ENCODE results near the gene MEA1. TPM values are rescaled to one million over a fixed set of nuclear protein-coding genes. Genes with fewer than 3 reads are reported as not detected.
"Not testable (repeated sequence)": the region's sequence is repeated elsewhere in the genome, so short reads cannot be mapped to it uniquely, and the experiment has no call there.

MEA1 gene
- total and polyA plus RNA-seq, 2 experiments from 2014 or later = 70.5 to 205 TPM

DNA sequence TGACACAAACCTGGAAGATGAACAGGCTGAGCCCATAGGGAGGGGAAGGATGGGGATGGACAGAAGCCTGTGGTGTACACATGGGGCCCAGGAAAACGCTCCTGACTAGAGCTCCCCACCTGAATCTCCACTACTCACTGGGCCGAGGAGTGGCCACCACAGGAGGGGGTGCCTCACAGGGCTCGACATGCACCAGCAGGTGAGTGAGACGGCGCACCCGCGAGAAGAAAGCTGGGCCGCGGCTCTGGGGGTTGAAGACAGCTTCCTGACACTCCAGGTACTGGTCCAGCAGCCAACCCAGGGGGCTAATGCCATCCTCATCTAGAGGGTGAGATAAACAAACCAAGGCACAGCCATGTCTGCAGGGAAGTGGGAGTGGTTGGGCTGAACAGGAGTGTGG lies 29.6 kb upstream of the MEA1 start (continued):
- no peak for TF ChIP-seq REST (IDR thresholded peaks at IDR 0.05; ENCODE audit: unreplicated experiment)

DNA sequence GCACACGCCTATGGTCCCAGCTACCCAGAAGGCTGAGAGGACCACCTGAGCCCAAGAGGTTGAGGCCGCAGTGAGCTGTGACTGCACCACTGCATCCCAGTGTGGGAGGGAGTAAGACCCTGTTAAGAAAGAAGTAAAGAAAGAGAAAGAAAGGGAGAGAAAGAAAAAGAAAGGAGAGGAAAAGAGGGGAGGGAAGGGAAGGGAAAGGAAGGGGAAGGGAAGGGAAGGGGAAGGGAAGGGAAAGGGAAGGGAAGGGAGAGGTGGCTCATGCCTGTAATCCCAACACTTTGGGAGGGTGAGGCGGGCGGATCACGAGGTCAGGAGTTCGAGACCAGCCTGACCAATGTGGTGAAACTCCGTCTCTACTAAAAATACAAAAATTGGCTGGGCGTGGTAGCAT lies 27.7 kb upstream of the MEA1 start:
- not testable (repeated sequence) for H3F3A ChIP-seq (replicated peaks; ENCODE audit: low read depth); H3K27ac ChIP-seq (ENCODE audit: low read depth); H3K27me3 ChIP-seq (ENCODE audit: insufficient read depth); H3K27me3 Mint-ChIP-seq (ENCODE audit: insufficient read depth, low read depth, poor library complexity); H3K9me3 Mint-ChIP-seq; H3K4me1 ChIP-seq (ENCODE audit: insufficient read depth); H3K4me2 ChIP-seq; H3K9me2 ChIP-seq (ENCODE audit: insufficient read depth); H3K4me3 ChIP-seq; H3K27ac Mint-ChIP-seq; ATAC-seq; H3K4me3 Mint-ChIP-seq; DNase-seq (ENCODE audit: low spot score); H2AFZ ChIP-seq; H3K36me3 ChIP-seq (ENCODE audit: insufficient read depth); H3K79me2 ChIP-seq (replicated peaks; ENCODE audit: insufficient read depth); H3K4me1 Mint-ChIP-seq; H4K20me1 ChIP-seq (replicated peaks; ENCODE audit: insufficient read depth)
- peaks cover 45% of the 10 kb centered on the region for H3K36me3 Mint-ChIP-seq (ENCODE audit: low read depth)

DNA sequence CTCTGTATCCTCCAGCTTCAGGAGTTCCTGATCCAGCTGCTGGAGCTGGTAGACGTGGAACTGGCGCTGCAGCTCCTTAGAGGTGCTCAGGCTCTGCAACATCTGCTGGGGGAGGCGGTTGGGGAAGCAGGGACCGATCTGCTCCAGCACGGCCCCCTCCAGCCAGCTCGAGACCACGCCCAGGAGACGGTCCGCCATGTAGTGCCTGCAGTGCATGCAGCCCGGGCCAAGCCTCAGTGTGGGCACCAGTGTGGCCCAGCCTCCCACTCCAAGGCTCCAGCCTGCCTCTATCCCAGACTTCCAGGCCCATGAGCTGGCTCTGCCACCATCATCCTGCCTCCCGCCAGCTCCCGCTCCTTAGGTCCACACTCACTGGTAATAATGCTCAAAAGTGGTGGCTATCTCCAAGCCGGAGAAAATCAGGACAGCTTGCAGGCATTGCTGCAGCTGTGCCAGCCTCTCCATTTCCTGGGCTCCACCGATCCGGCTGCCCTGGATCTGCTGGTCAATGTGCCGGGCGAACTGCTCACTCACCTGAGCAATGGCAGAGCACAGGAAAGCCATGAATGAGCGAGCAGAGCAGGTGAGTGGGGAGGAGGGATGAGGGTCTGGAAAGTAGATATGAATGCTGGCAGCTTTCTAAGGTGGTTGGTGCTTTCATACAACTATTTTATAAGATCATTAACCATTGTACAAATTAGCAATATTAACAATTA lies 27.0 kb upstream of the MEA1 start:
- H3K36me3 Mint-ChIP-seq (ENCODE audit: low read depth) = peaks cover 46% of the 10 kb centered on the region
- H3K79me2 ChIP-seq (replicated peaks; ENCODE audit: insufficient read depth) = no peaks in the 10 kb centered on the region
- H3K27me3 ChIP-seq (ENCODE audit: insufficient read depth) = no peaks in the 10 kb centered on the region
- no peaks in the 10 kb centered on the region for H3K4me1 ChIP-seq (ENCODE audit: insufficient read depth)
- H3K27ac ChIP-seq (ENCODE audit: low read depth) = no peak overlapping the region
- DNase-seq (ENCODE audit: low spot score) (no peak), ATAC-seq (no peak)
- no peaks in the 10 kb centered on the region for H3K36me3 ChIP-seq (ENCODE audit: insufficient read depth)
- H3K4me3 ChIP-seq = no peak overlapping the region
- H2AFZ ChIP-seq = no peak overlapping the region
- no peak overlapping the region for H3K4me2 ChIP-seq
- TF ChIP-seq EZH2phosphoT487 (IDR thresholded peaks at IDR 0.05; ENCODE audit: unreplicated experiment) (no peak), EZH2 (IDR thresholded peaks at IDR 0.05; ENCODE audit: low read depth, unreplicated experiment) (no peak), ZNF331 (CRISPR knock-in tag; IDR thresholded peaks at IDR 0.05; ENCODE audit: low read depth) (no peak), CTCF (conservative IDR thresholded peaks at IDR 0.05; ENCODE audit: low read depth in 2 of 2) (no peak)
- H3K4me1 Mint-ChIP-seq = no peaks in the 10 kb centered on the region
- no peaks in the 10 kb centered on the region for H3F3A ChIP-seq (replicated peaks; ENCODE audit: low read depth)
- peaks cover 8% of the 10 kb centered on the region for H3K27me3 Mint-ChIP-seq (ENCODE audit: insufficient read depth, low read depth, poor library complexity)
- no peaks in the 10 kb centered on the region for H3K9me2 ChIP-seq (ENCODE audit: insufficient read depth)
- no peaks in the 10 kb centered on the region for H3K9me3 Mint-ChIP-seq
- H3K4me3 Mint-ChIP-seq = no peak overlapping the region
- no peaks in the 10 kb centered on the region for H4K20me1 ChIP-seq (replicated peaks; ENCODE audit: insufficient read depth)
- no peak overlapping the region for H3K27ac Mint-ChIP-seq
